Tongue (tissue), 2 donors: ENCODE data around the gene RUNX2. TPM values are rescaled to one million over a fixed set of nuclear protein-coding genes. Genes with fewer than 3 reads are reported as not detected.

ENCODE experiments used
- DNase-seq: peaks from one replicate; pipeline ENCODE4 v3.0.0-alpha.2; 2015
- total RNA-seq: library from RNA; depleted of rRNA; stranded (reverse); fragments of >200 nt; gene quantifications from one replicate; pipeline ENCODE4 v1.2.3, GENCODE V29; 2014

Gene RUNX2
- total RNA-seq, 1 donor from 2014 or later, result 1.7 TPM

DNA sequence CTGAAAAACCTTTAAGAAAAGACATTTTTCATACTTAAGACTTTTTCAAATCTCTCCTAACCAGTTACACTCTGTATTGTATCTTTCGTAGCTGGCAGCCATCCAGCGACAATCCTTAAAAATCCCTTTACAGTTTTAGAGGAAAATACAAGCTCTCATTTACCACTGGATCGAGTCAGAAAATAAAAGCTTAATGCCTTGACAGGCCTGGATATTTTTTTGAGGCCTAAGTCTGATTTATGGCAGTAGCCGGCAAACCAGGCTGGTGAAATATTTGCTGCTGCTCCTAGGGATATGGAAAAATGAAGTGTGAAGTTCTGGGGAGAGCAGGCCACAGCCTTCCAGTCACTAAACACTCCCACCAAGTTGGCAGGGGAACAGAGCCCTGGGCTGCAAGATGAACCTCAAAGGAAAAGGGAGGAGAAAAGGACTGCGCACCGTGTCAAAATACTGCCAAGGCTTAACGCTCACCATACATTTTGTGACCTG, 262.6 kb downstream of the RUNX2 start:
- peak; percentile 70 for DNase-seq

DNA sequence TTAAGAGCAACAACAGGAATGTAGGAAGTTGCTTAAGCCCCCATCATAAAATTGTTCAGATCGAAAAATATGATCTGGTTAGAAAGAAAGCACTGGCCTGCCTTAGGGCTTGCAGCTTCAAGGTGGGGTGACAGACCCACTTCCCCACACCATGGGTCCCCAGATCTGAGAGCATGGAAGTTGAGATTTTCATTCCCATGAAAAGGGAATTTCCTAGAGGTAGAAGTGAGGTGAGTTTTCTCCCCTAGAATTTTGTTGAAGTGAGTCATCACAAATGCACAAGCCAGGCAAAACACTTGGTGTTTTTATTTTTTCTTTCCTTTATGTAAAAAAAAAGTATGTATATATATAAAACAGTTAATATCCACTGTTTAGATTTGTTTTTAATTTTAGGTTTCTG, 263.2 kb downstream of the RUNX2 start:
- no peak for DNase-seq

- no peak for DNase-seq
Observed at GRCh38 chr6:45591890-45592289, 263.8 kb downstream of the RUNX2 start.

GRCh38 chr6:45592991-45593390, 264.9 kb downstream of the RUNX2 start:
- no peak for DNase-seq

DNA sequence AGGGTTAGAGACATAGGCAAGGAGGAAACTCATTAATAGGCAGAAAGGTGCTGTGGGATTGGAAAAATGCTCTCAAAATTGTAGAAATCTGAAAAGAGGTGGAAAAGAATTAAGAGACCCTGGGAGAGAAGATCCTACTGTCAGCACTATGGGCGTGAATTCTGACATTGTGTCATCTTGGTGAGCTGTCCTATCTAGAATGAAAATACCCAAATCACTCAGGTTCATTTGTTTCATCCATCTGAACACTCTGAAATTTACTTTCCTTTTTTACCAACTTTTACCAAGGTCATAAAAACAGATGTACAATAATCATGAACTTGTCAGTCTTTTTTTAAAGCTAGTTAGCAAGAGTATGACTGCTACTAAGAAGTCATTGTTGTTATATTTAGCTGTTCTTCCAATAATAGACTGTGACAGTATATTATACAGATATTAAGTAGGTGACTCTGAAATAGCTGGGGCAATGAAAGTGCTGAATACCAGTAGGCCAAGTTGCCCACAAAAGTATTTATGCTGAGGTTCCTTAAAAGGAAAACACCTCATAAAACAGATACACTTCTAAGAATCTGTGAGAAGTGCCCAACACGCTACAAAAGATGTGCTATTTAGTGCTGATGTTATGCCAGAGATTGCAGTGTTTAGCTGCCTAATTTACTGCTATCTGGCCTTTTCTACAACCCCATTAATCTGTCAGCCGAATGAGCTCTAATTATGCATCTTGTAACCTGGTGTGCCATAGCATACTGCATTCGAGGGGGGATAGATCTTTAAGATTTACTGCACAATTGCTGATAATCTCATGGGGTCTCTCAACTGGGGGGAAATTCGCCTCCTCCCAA, 267.1 kb downstream of the RUNX2 start:
- DNase-seq, result no peak

- DNase-seq, result no peak
Observed at GRCh38 chr6:45597424-45597823, 269.3 kb downstream of the RUNX2 start.

- no peak for DNase-seq
Observed at GRCh38 chr6:45599053-45599452, 270.9 kb downstream of the RUNX2 start.

- no peak for DNase-seq
Observed at GRCh38 chr6:45605971-45606370, 277.8 kb downstream of the RUNX2 start.

- DNase-seq, result no peak
Observed at GRCh38 chr6:45606831-45607400, 278.8 kb downstream of the RUNX2 start.

GRCh38 chr6:45607798-45608197, 279.7 kb downstream of the RUNX2 start:
- no peak for DNase-seq

GRCh38 chr6:45608252-45608913, 280.3 kb downstream of the RUNX2 start:
- no peak for DNase-seq

GRCh38 chr6:45609141-45609638, 281.1 kb downstream of the RUNX2 start:
- no peak for DNase-seq

DNA sequence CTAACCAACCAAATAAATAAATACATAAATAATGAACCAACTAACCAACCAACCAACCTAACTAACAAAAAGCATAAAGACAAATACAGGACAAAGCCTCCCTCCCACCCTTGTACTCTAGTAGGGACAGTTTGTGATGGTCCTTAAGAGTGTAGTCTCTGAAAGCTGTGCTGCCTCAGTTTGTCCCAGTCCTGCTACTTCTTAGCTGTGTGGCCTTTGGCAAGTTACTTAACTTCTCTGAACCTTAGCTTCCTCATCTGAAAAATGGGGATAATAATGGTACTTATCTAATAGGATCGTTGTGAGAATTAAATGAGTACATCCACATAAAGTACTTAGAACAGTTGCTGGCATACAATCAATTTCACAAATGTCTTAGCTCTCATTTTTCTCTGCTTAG, 282.2 kb downstream of the RUNX2 start:
- DNase-seq, result no peak

GRCh38 chr6:45610832-45611231, 282.7 kb downstream of the RUNX2 start:
- no peak for DNase-seq

- DNase-seq, result no peak
Observed at GRCh38 chr6:45611491-45611890, 283.4 kb downstream of the RUNX2 start.

- peak; percentile 72 for DNase-seq
Observed at GRCh38 chr6:45613656-45614055, 285.5 kb downstream of the RUNX2 start.

DNA sequence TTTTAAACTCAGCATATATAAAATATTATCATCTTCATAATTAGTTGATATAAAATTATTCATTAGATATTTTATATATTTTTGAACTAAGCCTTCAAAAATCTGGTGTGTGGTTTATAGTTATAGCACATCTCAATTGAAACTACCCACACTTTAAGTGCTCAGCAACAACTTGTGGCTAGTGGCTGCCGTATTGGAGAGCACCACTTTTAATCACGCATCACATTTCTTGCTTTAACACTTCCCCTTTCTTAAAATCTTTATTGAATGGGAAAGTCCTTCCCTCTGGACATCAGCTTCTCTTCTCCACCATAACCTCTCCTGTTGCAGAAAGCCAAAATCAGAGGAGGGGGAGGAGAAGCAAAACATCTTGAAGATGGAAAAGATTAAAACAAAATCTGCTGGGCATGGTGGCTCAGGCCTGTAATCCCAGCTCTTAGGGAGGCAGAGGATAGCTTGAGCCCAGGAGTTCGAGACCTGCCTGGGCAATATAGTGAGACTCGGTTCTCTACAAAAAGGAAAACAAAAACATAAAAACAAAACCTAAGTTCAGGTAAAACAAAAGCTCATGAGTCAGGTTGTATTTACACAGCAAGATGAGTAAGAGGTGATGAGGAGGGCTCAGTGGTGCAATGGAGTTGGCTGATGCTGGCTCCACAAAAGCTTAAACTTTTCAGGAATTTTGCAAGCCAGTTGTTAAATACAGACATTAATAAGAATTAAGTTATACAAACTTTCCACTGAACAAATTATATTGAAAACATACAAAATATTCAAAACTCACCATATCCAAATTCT, 286.6 kb downstream of the RUNX2 start:
- no peak for DNase-seq

- no peak for DNase-seq
Observed at GRCh38 chr6:45616209-45616608, 288.1 kb downstream of the RUNX2 start.

GRCh38 chr6:45617441-45617840, 289.3 kb downstream of the RUNX2 start:
- DNase-seq, result no peak

- no peak for DNase-seq
Observed at GRCh38 chr6:45618259-45618658, 290.1 kb downstream of the RUNX2 start.

- DNase-seq, result peak; percentile 24
Observed at GRCh38 chr6:45619211-45619760, 291.2 kb downstream of the RUNX2 start.

- DNase-seq, result no peak
Observed at GRCh38 chr6:45619994-45620471, 291.9 kb downstream of the RUNX2 start.
